Adrenal gland (tissue), 5 donors: ENCODE data around the gene NNT.

Source experiments
- CTCF ChIP-seq, 6 experiments: fragments of 450-650 bp in 4 of 6; fragments of 200-600 bp in 2 of 6; sonication (generic) in 1 of 6; IDR thresholded peaks; 1 replicate in 5 of 6; 2 replicates in 1 of 6; pipeline versions ENCODE4 v1.5.1 to v1.8.0; 2016 to 2021; ENCODE audit warnings: antibody characterized with exemption in 6 of 6, mild to moderate bottlenecking in 2 of 6, moderate library complexity in 1 of 6
- POLR2A ChIP-seq, 2 donors: fragments of 450-650 bp; IDR thresholded peaks; one replicate each; pipeline ENCODE4 v1.6.1; 2017; ENCODE audit warnings: antibody characterized with exemption in 2 of 2, mild to moderate bottlenecking in 2 of 2, moderate library complexity in 1 of 2
- donor health status: DM: no; HTN: no; CAD: no.

GRCh38 chr5:43730832-43731342 is 127.9 kb downstream of the NNT start:
- no peak for TF ChIP-seq CTCF (IDR thresholded peaks at IDR 0.05)
- no peak for TF ChIP-seq POLR2A (IDR thresholded peaks at IDR 0.05)
